Hematopoietic multipotent progenitor cell treated with erythropoietin and hydrocortisone succinate and interleukin-3 and kit ligand, for 8 days (in vitro differentiated cells): Measurements from ENCODE around the gene TMEM87A.
"Not testable (repeated sequence)": the region's sequence is repeated elsewhere in the genome, so short reads cannot be mapped to it uniquely, and the experiment has no call there.

ENCODE experiments used
- DNase-seq: peaks from one replicate; pipeline ENCODE4 v3.0.0-alpha.2; 2015

TMEM87A gene

GRCh38 chr15:42267286-42267685 is 5.9 kb downstream of the TMEM87A start:
- no peak for DNase-seq

GRCh38 chr15:42264795-42265194 is 8.4 kb downstream of the TMEM87A start:
- DNase-seq: no peak

- no peak for DNase-seq
Observed at GRCh38 chr15:42253300-42253699, 19.9 kb downstream of the TMEM87A start.

- DNase-seq: no peak
Observed at GRCh38 chr15:42240823-42241222, 32.4 kb downstream of the TMEM87A start.

GRCh38 chr15:42239528-42240182 is 33.6 kb downstream of the TMEM87A start:
- no peak for DNase-seq

- DNase-seq: no peak
Observed at GRCh38 chr15:42233107-42233506, 40.1 kb downstream of the TMEM87A start.

- DNase-seq: no peak
Observed at GRCh38 chr15:42232606-42233005, 40.6 kb downstream of the TMEM87A start.

- no peak for DNase-seq
Observed at GRCh38 chr15:42231088-42231487, 42.1 kb downstream of the TMEM87A start.

- not testable (repeated sequence) for DNase-seq
Observed at GRCh38 chr15:42228981-42229380, 44.3 kb downstream of the TMEM87A start.

GRCh38 chr15:42228036-42228435 is 45.2 kb downstream of the TMEM87A start:
- DNase-seq: no peak

- DNase-seq: no peak
Observed at GRCh38 chr15:42226648-42227047, 46.6 kb downstream of the TMEM87A start.

GRCh38 chr15:42220216-42220615 is 53.0 kb downstream of the TMEM87A start:
- no peak for DNase-seq

GRCh38 chr15:42218953-42219592 is 54.2 kb downstream of the TMEM87A start:
- no peak for DNase-seq

- no peak for DNase-seq
Observed at GRCh38 chr15:42217568-42217967, 55.7 kb downstream of the TMEM87A start.

- peak; percentile 8 for DNase-seq
Observed at GRCh38 chr15:42215913-42216829, 57.1 kb downstream of the TMEM87A start.

GRCh38 chr15:42214600-42214999 is 58.6 kb downstream of the TMEM87A start:
- no peak for DNase-seq

GRCh38 chr15:42213511-42213910 is 59.7 kb downstream of the TMEM87A start:
- no peak for DNase-seq

- no peak for DNase-seq
Observed at GRCh38 chr15:42210696-42211095, 62.5 kb downstream of the TMEM87A start.

GRCh38 chr15:42207674-42208579 is 65.3 kb downstream of the TMEM87A start, which contains the start of gene VPS39:
TSS of gene VPS39 (minus strand) at chr15:42208304. CDS start at chr15:42208153, 151 bp downstream.
- peak; percentile 87 for DNase-seq

GRCh38 chr15:42206406-42206805 is 66.8 kb downstream of the TMEM87A start:
- no peak for DNase-seq

GRCh38 chr15:42203891-42204290 is 69.3 kb downstream of the TMEM87A start:
- DNase-seq: peak; percentile 6

- no peak for DNase-seq
Observed at GRCh38 chr15:42202653-42203052, 70.6 kb downstream of the TMEM87A start.
